GM12873 (cell line): ENCODE measurements around the gene MGMT.

Experiments used
- CTCF ChIP-seq: IDR thresholded peaks from 2 replicates; pipeline ENCODE4 v1.5.1; 2012; ENCODE audit warnings: low read depth, mild to moderate bottlenecking, moderate library complexity, low read length, control low read depth; ENCODE audit not compliant: insufficient read depth; ENCODE audit errors: missing control alignments

The MGMT gene

DNA sequence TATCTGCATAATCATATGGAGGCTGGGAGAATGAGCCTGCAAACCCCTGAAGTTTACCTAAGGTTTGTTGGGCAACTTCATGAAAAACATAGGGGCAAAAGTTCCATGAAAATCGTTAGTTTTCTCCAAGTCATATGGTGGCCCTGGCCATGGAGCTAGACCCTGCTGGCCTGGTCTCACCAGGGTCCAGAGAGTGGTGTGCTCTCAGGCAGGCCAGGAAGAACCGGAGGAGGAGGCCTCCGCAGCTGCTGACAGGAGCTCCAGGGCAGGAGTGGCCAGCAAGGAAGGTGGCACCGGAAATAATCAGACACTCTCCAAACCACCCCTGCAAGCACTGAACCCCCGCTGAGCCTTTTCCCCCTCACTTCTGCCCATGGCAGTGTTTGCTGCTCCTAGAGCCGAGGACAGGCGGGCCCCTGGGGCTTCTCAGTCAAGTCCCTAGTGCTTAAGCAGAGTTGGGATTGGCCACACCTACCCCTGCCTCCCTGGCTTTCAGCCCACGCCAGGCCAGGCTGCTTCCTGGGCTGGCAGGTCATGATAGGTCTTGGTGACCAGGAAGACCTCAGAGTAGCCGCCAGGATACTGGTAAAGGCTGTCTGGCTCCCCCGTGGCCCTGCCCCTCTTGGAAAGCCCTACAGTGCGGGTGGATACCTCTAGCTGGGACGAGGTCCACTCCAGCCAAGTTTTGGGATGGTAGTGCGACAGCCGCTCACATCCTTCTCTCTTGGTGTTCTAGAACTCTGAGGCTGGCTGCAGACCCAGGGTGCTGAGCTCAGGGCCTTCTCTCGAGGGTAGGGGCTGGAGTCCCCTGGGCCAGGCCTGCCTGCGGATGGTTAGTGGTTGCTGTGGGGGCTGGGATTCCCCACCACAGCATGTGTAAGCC lies 242.8 kb downstream of the MGMT start:
- no peak for TF ChIP-seq CTCF

DNA sequence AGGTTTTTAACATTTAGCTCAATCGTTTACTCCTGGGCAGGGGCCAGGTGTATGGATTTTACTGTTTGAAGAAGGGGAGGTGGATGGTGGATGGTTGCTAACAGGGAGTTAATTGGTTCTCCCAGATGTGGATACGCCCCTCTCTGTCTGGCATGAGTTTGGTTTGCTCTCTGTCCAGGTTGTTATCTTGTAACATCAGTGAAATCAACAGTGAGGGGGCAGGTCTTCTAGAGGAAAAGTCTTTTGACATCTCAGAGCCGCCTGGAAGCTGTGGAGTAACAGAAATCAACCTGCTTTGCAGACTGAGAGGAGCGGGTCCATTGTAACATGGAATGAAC lies 243.4 kb downstream of the MGMT start:
- TF ChIP-seq CTCF: no peak

GRCh38 chr10:129711291-129711690 lies 244.2 kb downstream of the MGMT start:
- TF ChIP-seq CTCF: no peak

DNA sequence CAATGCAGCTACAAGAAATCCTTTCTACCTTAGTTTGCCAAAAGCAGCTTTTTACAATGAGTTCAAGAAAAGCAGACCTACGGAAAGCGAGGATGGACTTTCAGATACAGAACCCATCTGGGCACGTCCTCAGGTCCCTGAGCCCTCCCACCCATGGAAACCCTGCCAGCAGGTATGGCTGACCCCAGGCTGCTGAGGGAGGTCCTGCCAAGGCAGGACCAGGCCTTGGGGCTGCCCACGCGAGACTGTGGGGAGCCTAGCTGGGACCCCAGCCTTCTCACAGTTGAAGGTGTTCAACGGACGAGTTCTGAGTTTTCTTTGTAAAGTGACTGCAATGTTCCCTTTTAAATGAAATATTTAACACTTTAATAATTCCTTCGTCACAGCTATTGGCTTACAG lies 245.0 kb downstream of the MGMT start:
- no peak for TF ChIP-seq CTCF

DNA sequence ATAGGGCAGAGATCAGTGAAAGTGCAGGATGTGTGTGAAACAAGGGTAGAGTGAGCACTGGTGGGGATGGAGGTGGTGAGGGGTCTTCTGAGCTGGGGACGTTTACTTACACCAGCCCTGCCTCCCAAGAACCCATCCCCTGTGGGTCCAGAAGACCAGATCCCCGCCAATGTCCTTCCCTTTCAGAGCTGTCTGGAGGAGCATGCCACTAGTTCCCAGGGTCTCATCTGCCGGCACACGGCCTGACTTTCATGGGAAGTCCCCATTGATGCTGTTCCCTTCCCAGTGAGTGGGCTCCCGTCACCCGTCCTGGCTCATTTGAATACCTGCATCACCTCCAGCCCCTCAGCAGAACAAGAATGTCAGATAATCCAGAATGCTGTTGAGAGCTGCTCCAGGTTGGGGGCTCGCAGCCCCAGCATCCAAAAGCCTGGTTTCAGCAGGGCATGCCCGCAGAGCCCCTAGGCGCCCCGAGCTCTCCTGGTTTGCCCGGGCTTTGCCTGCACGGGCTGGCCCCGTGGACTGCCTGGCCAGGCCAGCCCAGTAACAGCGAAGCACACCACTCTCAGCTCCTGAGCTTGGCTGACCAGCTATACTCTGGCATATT lies 246.7 kb downstream of the MGMT start:
- TF ChIP-seq CTCF: no peak

DNA sequence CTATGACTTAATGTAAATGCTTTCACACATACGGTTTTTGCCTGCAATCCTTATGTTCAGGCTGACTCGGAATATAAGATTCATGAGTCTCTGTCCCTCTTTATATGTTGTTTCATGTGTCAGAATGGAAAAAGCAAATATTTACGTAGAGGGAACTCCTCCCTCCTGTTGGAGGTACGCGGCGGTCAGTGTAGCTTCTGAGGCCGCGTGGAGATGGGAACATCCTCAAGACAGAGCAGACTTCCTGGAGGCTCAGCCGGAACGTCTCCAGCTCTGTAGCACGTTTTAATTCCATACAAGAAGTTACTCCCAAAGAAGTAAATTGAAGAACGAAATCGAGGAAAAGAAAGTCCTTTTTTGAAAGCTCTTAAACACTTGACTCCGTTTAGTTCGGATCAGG lies 248.8 kb downstream of the MGMT start:
- TF ChIP-seq CTCF: no peak

DNA sequence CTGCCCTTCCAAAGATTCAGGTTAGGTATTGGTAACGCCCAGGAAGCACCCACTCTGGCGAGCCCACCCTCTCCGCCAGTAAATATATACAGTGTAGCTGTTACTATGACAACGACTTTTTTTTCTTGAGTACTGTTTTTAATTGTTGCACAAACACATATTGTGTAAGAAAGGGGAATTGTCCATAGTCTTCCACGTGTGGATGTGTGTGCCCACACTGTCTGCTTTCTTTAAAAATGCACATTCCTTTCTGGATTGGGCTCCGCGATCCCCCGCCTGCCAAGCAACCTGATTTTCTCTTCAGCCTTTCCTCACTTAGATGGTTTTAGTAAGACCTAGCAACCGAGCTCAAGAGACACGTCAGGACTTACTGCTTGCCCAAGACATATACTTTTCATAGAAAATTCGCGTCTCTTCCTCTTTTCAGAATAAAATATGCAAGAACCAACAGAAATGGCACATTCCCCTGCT lies 249.2 kb downstream of the MGMT start:
- TF ChIP-seq CTCF: no peak
